ENCODE data around the gene FRMD4B.

FRMD4B gene

GRCh38 chr3:69385723-69386555 is at the start of gene FRMD4B:
FRMD4B (minus strand) TSS chr3:69386088; CDS start chr3:69385989, 99 bp downstream.
- DNase-seq (ENCODE audit: low read depth): no peak
- H3K4me3 ChIP-seq (ENCODE audit: low read depth, low read length): peak within 1 kb of the TSS; percentile 44

- no peak overlapping the region for H3K4me3 ChIP-seq (ENCODE audit: low read depth, low read length)
- no peak for DNase-seq (ENCODE audit: low read depth)
These were observed 48.1 kb upstream of the FRMD4B start for GRCh38 chr3:69433969-69434325.

- H3K4me3 ChIP-seq (ENCODE audit: low read depth, low read length): no peak overlapping the region
- no peak for DNase-seq (ENCODE audit: low read depth)
These were observed 47.5 kb upstream of the FRMD4B start for GRCh38 chr3:69433121-69433968.

GRCh38 chr3:69428657-69429255 is 42.9 kb upstream of the FRMD4B start:
- DNase-seq (ENCODE audit: low read depth): no peak
- no peak overlapping the region for H3K4me3 ChIP-seq (ENCODE audit: low read depth, low read length)

- DNase-seq (ENCODE audit: low read depth): no peak
These were observed 41.0 kb upstream of the FRMD4B start for GRCh38 chr3:69426967-69427304.

GRCh38 chr3:69426291-69426966 is 40.5 kb upstream of the FRMD4B start:
- DNase-seq (ENCODE audit: low read depth): no peak
- no peak overlapping the region for H3K4me3 ChIP-seq (ENCODE audit: low read depth, low read length)

More at GRCh38 chr3:69426967-69427304, 41.0 kb upstream of the FRMD4B start:
- no peak overlapping the region for H3K4me3 ChIP-seq (ENCODE audit: low read depth, low read length)

GRCh38 chr3:69425249-69425648 is 39.4 kb upstream of the FRMD4B start:
- no peak for DNase-seq (ENCODE audit: low read depth)

GRCh38 chr3:69423463-69424155 is 37.7 kb upstream of the FRMD4B start:
- DNase-seq (ENCODE audit: low read depth): no peak
- no peak overlapping the region for H3K4me3 ChIP-seq (ENCODE audit: low read depth, low read length)

More at GRCh38 chr3:69425249-69425648, 39.4 kb upstream of the FRMD4B start:
- no peak overlapping the region for H3K4me3 ChIP-seq (ENCODE audit: low read depth, low read length)

GRCh38 chr3:69422751-69423150 is 36.9 kb upstream of the FRMD4B start:
- DNase-seq (ENCODE audit: low read depth): no peak
- H3K4me3 ChIP-seq (ENCODE audit: low read depth, low read length): no peak overlapping the region

- H3K4me3 ChIP-seq (ENCODE audit: low read depth, low read length): no peak overlapping the region
- no peak for DNase-seq (ENCODE audit: low read depth)
These were observed 35.1 kb upstream of the FRMD4B start for GRCh38 chr3:69420781-69421520.

- H3K4me3 ChIP-seq (ENCODE audit: low read depth, low read length): no peak overlapping the region
- no peak for DNase-seq (ENCODE audit: low read depth)
These were observed 33.4 kb upstream of the FRMD4B start for GRCh38 chr3:69419276-69419675.

- no peak for DNase-seq (ENCODE audit: low read depth)
- no peak overlapping the region for H3K4me3 ChIP-seq (ENCODE audit: low read depth, low read length)
These were observed 31.7 kb upstream of the FRMD4B start for GRCh38 chr3:69417541-69418078.

- H3K4me3 ChIP-seq (ENCODE audit: low read depth, low read length): no peak overlapping the region
- DNase-seq (ENCODE audit: low read depth): no peak
These were observed 27.8 kb upstream of the FRMD4B start for GRCh38 chr3:69413551-69414207.

- no peak for DNase-seq (ENCODE audit: low read depth)
- no peak overlapping the region for H3K4me3 ChIP-seq (ENCODE audit: low read depth, low read length)
These were observed 25.5 kb upstream of the FRMD4B start for GRCh38 chr3:69411346-69411745.

GRCh38 chr3:69410301-69410700 is 24.4 kb upstream of the FRMD4B start:
- no peak overlapping the region for H3K4me3 ChIP-seq (ENCODE audit: low read depth, low read length)

GRCh38 chr3:69409831-69410230 is 23.9 kb upstream of the FRMD4B start:
- no peak for DNase-seq (ENCODE audit: low read depth)
- no peak overlapping the region for H3K4me3 ChIP-seq (ENCODE audit: low read depth, low read length)

More at GRCh38 chr3:69410301-69410700, 24.4 kb upstream of the FRMD4B start:
- DNase-seq (ENCODE audit: low read depth): no peak

GRCh38 chr3:69409011-69409410 is 23.1 kb upstream of the FRMD4B start:
- no peak overlapping the region for H3K4me3 ChIP-seq (ENCODE audit: low read depth, low read length)
- DNase-seq (ENCODE audit: low read depth): no peak

GRCh38 chr3:69408542-69408941 is 22.7 kb upstream of the FRMD4B start:
- DNase-seq (ENCODE audit: low read depth): no peak
- no peak overlapping the region for H3K4me3 ChIP-seq (ENCODE audit: low read depth, low read length)

Measured in skeletal muscle cell (primary cell).